ENCODE measurements around the gene SUCLG2.

The SUCLG2 gene

GRCh38 chr3:67472674-67473201, 181.7 kb downstream of the SUCLG2 start:
- CTCF ChIA-PET = no interaction called here
- H3K36me3 ChIP-seq (ENCODE audit: control insufficient read depth in 2 of 2, insufficient read depth in 1 of 2, low read length in 2 of 2) = no peaks in the 10 kb centered on the region

GRCh38 chr3:67470207-67470606, 184.2 kb downstream of the SUCLG2 start:
- Histone ChIP-seq H3K4me1 (ENCODE audit: control insufficient read depth, insufficient read depth, low read length) (no peaks in the 10 kb centered on the region), H3K4me3 (ENCODE audit: low read depth, low read length) (no peak overlapping the region), H3K9me3 (ENCODE audit: control insufficient read depth, insufficient read depth, low read depth, low read length) (no peaks in the 10 kb centered on the region), H3K27ac (ENCODE audit: extremely low read depth, low read depth, low read length) (no peak overlapping the region), H3K36me3 (ENCODE audit: control insufficient read depth in 2 of 2, insufficient read depth in 1 of 2, low read length in 2 of 2) (no peaks in the 10 kb centered on the region)
- ChIA-PET CTCF (interaction anchor here (0.6 kb wide), 1 partner anchor 9 kb away, joined by 3 read pairs; no protein-coding TSS in a partner anchor), POLR2A (no interaction called here)
- TF ChIP-seq, protein P1, sequence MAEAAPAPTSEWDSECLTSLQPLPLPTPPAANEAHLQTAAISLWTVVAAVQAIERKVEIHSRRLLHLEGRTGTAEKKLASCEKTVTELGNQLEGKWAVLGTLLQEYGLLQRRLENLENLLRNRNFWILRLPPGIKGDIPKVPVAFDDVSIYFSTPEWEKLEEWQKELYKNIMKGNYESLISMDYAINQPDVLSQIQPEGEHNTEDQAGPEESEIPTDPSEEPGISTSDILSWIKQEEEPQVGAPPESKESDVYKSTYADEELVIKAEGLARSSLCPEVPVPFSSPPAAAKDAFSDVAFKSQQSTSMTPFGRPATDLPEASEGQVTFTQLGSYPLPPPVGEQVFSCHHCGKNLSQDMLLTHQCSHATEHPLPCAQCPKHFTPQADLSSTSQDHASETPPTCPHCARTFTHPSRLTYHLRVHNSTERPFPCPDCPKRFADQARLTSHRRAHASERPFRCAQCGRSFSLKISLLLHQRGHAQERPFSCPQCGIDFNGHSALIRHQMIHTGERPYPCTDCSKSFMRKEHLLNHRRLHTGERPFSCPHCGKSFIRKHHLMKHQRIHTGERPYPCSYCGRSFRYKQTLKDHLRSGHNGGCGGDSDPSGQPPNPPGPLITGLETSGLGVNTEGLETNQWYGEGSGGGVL (tag by site-specific recombination; IDR thresholded peaks at IDR 0.05) = no peak
- TF ChIP-seq, protein P2, sequence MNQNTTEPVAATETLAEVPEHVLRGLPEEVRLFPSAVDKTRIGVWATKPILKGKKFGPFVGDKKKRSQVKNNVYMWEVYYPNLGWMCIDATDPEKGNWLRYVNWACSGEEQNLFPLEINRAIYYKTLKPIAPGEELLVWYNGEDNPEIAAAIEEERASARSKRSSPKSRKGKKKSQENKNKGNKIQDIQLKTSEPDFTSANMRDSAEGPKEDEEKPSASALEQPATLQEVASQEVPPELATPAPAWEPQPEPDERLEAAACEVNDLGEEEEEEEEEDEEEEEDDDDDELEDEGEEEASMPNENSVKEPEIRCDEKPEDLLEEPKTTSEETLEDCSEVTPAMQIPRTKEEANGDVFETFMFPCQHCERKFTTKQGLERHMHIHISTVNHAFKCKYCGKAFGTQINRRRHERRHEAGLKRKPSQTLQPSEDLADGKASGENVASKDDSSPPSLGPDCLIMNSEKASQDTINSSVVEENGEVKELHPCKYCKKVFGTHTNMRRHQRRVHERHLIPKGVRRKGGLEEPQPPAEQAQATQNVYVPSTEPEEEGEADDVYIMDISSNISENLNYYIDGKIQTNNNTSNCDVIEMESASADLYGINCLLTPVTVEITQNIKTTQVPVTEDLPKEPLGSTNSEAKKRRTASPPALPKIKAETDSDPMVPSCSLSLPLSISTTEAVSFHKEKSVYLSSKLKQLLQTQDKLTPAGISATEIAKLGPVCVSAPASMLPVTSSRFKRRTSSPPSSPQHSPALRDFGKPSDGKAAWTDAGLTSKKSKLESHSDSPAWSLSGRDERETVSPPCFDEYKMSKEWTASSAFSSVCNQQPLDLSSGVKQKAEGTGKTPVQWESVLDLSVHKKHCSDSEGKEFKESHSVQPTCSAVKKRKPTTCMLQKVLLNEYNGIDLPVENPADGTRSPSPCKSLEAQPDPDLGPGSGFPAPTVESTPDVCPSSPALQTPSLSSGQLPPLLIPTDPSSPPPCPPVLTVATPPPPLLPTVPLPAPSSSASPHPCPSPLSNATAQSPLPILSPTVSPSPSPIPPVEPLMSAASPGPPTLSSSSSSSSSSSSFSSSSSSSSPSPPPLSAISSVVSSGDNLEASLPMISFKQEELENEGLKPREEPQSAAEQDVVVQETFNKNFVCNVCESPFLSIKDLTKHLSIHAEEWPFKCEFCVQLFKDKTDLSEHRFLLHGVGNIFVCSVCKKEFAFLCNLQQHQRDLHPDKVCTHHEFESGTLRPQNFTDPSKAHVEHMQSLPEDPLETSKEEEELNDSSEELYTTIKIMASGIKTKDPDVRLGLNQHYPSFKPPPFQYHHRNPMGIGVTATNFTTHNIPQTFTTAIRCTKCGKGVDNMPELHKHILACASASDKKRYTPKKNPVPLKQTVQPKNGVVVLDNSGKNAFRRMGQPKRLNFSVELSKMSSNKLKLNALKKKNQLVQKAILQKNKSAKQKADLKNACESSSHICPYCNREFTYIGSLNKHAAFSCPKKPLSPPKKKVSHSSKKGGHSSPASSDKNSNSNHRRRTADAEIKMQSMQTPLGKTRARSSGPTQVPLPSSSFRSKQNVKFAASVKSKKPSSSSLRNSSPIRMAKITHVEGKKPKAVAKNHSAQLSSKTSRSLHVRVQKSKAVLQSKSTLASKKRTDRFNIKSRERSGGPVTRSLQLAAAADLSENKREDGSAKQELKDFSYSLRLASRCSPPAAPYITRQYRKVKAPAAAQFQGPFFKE (tag by site-specific recombination; IDR thresholded peaks at IDR 0.05; ENCODE audit: borderline replicate concordance) = no peak
- TF ChIP-seq KLF1 (tag by site-specific recombination; IDR thresholded peaks at IDR 0.05) = no peak
- TF ChIP-seq GLI4 (tag by site-specific recombination; IDR thresholded peaks at IDR 0.05) = no peak

More at GRCh38 chr3:67472674-67473201, 181.7 kb downstream of the SUCLG2 start:
- no peaks in the 10 kb centered on the region for H3K4me1 ChIP-seq (ENCODE audit: control insufficient read depth, insufficient read depth, low read length)
- H3K9me3 ChIP-seq (ENCODE audit: control insufficient read depth, insufficient read depth, low read depth, low read length) = no peaks in the 10 kb centered on the region
- POLR2A ChIA-PET = no interaction called here
- no peak overlapping the region for H3K27ac ChIP-seq (ENCODE audit: extremely low read depth, low read depth, low read length)
- no peak overlapping the region for H3K4me3 ChIP-seq (ENCODE audit: low read depth, low read length)
- TF ChIP-seq, protein P3, sequence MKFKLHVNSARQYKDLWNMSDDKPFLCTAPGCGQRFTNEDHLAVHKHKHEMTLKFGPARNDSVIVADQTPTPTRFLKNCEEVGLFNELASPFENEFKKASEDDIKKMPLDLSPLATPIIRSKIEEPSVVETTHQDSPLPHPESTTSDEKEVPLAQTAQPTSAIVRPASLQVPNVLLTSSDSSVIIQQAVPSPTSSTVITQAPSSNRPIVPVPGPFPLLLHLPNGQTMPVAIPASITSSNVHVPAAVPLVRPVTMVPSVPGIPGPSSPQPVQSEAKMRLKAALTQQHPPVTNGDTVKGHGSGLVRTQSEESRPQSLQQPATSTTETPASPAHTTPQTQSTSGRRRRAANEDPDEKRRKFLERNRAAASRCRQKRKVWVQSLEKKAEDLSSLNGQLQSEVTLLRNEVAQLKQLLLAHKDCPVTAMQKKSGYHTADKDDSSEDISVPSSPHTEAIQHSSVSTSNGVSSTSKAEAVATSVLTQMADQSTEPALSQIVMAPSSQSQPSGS (tag by site-specific recombination; IDR thresholded peaks at IDR 0.05; ENCODE audit: low read depth) = peak; percentile 55
- no peak for TF ChIP-seq ZNF501 (tag by site-specific recombination; IDR thresholded peaks at IDR 0.05)
- TF ChIP-seq SETDB1 (IDR thresholded peaks at IDR 0.05; ENCODE audit: insufficient read length, low read length) = no peak
- TF ChIP-seq, protein P4, sequence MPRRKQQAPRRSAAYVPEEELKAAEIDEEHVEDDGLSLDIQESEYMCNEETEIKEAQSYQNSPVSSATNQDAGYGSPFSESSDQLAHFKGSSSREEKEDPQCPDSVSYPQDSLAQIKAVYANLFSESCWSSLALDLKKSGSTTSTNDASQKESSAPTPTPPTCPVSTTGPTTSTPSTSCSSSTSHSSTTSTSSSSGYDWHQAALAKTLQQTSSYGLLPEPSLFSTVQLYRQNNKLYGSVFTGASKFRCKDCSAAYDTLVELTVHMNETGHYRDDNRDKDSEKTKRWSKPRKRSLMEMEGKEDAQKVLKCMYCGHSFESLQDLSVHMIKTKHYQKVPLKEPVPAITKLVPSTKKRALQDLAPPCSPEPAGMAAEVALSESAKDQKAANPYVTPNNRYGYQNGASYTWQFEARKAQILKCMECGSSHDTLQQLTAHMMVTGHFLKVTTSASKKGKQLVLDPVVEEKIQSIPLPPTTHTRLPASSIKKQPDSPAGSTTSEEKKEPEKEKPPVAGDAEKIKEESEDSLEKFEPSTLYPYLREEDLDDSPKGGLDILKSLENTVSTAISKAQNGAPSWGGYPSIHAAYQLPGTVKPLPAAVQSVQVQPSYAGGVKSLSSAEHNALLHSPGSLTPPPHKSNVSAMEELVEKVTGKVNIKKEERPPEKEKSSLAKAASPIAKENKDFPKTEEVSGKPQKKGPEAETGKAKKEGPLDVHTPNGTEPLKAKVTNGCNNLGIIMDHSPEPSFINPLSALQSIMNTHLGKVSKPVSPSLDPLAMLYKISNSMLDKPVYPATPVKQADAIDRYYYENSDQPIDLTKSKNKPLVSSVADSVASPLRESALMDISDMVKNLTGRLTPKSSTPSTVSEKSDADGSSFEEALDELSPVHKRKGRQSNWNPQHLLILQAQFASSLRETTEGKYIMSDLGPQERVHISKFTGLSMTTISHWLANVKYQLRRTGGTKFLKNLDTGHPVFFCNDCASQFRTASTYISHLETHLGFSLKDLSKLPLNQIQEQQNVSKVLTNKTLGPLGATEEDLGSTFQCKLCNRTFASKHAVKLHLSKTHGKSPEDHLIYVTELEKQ (tag by site-specific recombination; IDR thresholded peaks at IDR 0.05; ENCODE audit: borderline replicate concordance) = no peak
- no peak for TF ChIP-seq ZNF280C (tag by site-specific recombination; IDR thresholded peaks at IDR 0.05)
